Measurements from ENCODE around the gene ARMC7. TPM values are rescaled to one million over a fixed set of nuclear protein-coding genes. Genes with fewer than 3 reads are reported as not detected.

Gene ARMC7
- total RNA-seq: 6.2 TPM
- long read RNA-seq, transcript ARMC7-201 (3 exons, 2,126 nt): major isoform, 12 of 19 reads
- long read RNA-seq, partial matches to known transcripts: 0 of 19 reads
- long read RNA-seq, other reads (novel, unspliced or antisense): 4 of 19 reads

GRCh38 chr17:75109407-75110233 lies at the start of gene ARMC7:
Gene ARMC7 (plus strand): TSS chr17:75109969. CDS start chr17:75110289, 320 bp downstream.
- Histone ChIP-seq H3K4me1 (peaks cover 48% of the 10 kb centered on the region), H3K4me3 (peak within 1 kb of the TSS; percentile 80), H3K27me3 (ENCODE audit: low read depth) (no peaks in the 10 kb centered on the region), H3K36me3 (no peaks in the 10 kb centered on the region), H3K27ac (replicated peaks) (peak within 1 kb of the TSS; percentile 86), H3K9me3 (replicated peaks) (no peaks in the 10 kb centered on the region)
- no peak for TF ChIP-seq CTCF (IDR thresholded peaks at IDR 0.05; ENCODE audit: borderline replicate concordance)
- intact Hi-C loops (cut with micrococcal nuclease): loop anchor here (5.0 kb wide), 1 partner anchor 63 kb away; no protein-coding TSS in a partner anchor
- DNase-seq: peak; percentile 91

GRCh38 chr17:75060434-75061054 lies 49.2 kb upstream of the ARMC7 start:
- no peaks in the 10 kb centered on the region for H3K27me3 ChIP-seq (ENCODE audit: low read depth)
- H3K4me1 ChIP-seq: peaks cover 14% of the 10 kb centered on the region
- no peaks in the 10 kb centered on the region for H3K9me3 ChIP-seq (replicated peaks)
- no peak overlapping the region for H3K4me3 ChIP-seq
- intact Hi-C loops (cut with micrococcal nuclease): no loop called here
- no peak for DNase-seq
- H3K27ac ChIP-seq (replicated peaks): peak overlapping the region; percentile 73
- TF ChIP-seq CTCF (IDR thresholded peaks at IDR 0.05; ENCODE audit: borderline replicate concordance): no peak
- peaks cover 57% of the 10 kb centered on the region for H3K36me3 ChIP-seq

- no peaks in the 10 kb centered on the region for H3K27me3 ChIP-seq (ENCODE audit: low read depth)
- TF ChIP-seq CTCF (IDR thresholded peaks at IDR 0.05; ENCODE audit: borderline replicate concordance): no peak
- H3K9me3 ChIP-seq (replicated peaks): no peaks in the 10 kb centered on the region
- H3K4me1 ChIP-seq: peaks cover 14% of the 10 kb centered on the region
- peak overlapping the region; percentile 73 for H3K27ac ChIP-seq (replicated peaks)
- DNase-seq: no peak
- intact Hi-C loops (cut with micrococcal nuclease): no loop called here
- H3K4me3 ChIP-seq: no peak overlapping the region
- peaks cover 52% of the 10 kb centered on the region for H3K36me3 ChIP-seq
Observed at GRCh38 chr17:75061055-75061438, 48.7 kb upstream of the ARMC7 start.

- intact Hi-C loops (cut with micrococcal nuclease): no loop called here
Observed at GRCh38 chr17:75061618-75062017, 48.2 kb upstream of the ARMC7 start.

More at GRCh38 chr17:75061618-75062017, 48.2 kb upstream of the ARMC7 start:
- H3K4me1 ChIP-seq: peaks cover 14% of the 10 kb centered on the region
- H3K9me3 ChIP-seq (replicated peaks): no peaks in the 10 kb centered on the region
- peaks cover 46% of the 10 kb centered on the region for H3K36me3 ChIP-seq
- no peak for TF ChIP-seq CTCF (IDR thresholded peaks at IDR 0.05; ENCODE audit: borderline replicate concordance)
- H3K27me3 ChIP-seq (ENCODE audit: low read depth): no peaks in the 10 kb centered on the region
- no peak overlapping the region for H3K27ac ChIP-seq (replicated peaks)
- no peak overlapping the region for H3K4me3 ChIP-seq
- DNase-seq: no peak
